Measurements from ENCODE around the gene MC2R.

DNA sequence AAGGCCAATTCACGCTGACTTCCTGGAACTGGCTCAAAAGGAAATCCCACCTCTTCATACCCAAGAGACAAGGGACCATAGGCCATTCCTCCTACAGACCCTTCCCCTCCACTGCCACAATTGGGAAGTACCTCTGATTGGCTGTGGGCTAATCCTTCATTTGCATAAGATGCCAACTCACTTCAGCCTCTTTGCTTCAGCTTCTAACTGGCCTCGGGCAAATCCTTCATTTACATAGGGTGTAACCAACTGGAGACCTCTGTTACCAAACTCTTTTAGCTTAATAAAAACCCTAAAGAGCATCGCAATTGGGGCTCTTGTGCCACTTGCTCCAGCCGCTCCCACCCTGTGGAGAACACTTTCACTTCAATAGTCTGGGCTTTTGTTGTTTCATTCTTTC, 38.2 kb downstream of the MC2R start:
- TF ChIP-seq POLR2AphosphoS5 (IDR thresholded peaks at IDR 0.05) = no peak
- TF ChIP-seq, protein P1, sequence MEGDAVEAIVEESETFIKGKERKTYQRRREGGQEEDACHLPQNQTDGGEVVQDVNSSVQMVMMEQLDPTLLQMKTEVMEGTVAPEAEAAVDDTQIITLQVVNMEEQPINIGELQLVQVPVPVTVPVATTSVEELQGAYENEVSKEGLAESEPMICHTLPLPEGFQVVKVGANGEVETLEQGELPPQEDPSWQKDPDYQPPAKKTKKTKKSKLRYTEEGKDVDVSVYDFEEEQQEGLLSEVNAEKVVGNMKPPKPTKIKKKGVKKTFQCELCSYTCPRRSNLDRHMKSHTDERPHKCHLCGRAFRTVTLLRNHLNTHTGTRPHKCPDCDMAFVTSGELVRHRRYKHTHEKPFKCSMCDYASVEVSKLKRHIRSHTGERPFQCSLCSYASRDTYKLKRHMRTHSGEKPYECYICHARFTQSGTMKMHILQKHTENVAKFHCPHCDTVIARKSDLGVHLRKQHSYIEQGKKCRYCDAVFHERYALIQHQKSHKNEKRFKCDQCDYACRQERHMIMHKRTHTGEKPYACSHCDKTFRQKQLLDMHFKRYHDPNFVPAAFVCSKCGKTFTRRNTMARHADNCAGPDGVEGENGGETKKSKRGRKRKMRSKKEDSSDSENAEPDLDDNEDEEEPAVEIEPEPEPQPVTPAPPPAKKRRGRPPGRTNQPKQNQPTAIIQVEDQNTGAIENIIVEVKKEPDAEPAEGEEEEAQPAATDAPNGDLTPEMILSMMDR (IDR thresholded peaks at IDR 0.05; ENCODE audit: poor library complexity, severe bottlenecking) = no peak
- no peak for TF ChIP-seq EP300 (conservative IDR thresholded peaks at IDR 0.05; ENCODE audit: poor library complexity, severe bottlenecking)
- TF ChIP-seq, protein P2, sequence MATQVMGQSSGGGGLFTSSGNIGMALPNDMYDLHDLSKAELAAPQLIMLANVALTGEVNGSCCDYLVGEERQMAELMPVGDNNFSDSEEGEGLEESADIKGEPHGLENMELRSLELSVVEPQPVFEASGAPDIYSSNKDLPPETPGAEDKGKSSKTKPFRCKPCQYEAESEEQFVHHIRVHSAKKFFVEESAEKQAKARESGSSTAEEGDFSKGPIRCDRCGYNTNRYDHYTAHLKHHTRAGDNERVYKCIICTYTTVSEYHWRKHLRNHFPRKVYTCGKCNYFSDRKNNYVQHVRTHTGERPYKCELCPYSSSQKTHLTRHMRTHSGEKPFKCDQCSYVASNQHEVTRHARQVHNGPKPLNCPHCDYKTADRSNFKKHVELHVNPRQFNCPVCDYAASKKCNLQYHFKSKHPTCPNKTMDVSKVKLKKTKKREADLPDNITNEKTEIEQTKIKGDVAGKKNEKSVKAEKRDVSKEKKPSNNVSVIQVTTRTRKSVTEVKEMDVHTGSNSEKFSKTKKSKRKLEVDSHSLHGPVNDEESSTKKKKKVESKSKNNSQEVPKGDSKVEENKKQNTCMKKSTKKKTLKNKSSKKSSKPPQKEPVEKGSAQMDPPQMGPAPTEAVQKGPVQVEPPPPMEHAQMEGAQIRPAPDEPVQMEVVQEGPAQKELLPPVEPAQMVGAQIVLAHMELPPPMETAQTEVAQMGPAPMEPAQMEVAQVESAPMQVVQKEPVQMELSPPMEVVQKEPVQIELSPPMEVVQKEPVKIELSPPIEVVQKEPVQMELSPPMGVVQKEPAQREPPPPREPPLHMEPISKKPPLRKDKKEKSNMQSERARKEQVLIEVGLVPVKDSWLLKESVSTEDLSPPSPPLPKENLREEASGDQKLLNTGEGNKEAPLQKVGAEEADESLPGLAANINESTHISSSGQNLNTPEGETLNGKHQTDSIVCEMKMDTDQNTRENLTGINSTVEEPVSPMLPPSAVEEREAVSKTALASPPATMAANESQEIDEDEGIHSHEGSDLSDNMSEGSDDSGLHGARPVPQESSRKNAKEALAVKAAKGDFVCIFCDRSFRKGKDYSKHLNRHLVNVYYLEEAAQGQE (IDR thresholded peaks at IDR 0.05; ENCODE audit: borderline replicate concordance) = no peak
- TF ChIP-seq TAF1 (IDR thresholded peaks at IDR 0.05; ENCODE audit: low read depth) = no peak
- TF ChIP-seq RAD21 (conservative IDR thresholded peaks at IDR 0.05) = no peak
- TF ChIP-seq MXI1 (conservative IDR thresholded peaks at IDR 0.05; ENCODE audit: poor library complexity, severe bottlenecking) = no peak
- no peak for TF ChIP-seq EZH2 (IDR thresholded peaks at IDR 0.05; ENCODE audit: borderline replicate concordance, insufficient read depth, low read length, poor library complexity, severe bottlenecking)
